ENCODE data around the gene NTM.

NTM gene

GRCh38 chr11:131632971-131633370, 262.6 kb downstream of the NTM start:
- Histone ChIP-seq H3K27ac (ENCODE audit: low read depth, low read length, poor library complexity, severe bottlenecking) (no peak overlapping the region), H3K4me3 (ENCODE audit: low read depth, low read length, poor library complexity, severe bottlenecking) (no peak overlapping the region), H3K4me1 (ENCODE audit: insufficient read depth, low read length, severe bottlenecking) (no peaks in the 10 kb centered on the region), H3K4me2 (ENCODE audit: low read length) (no peak overlapping the region), H3K9me3 (ENCODE audit: low read length) (no peaks in the 10 kb centered on the region), H2AFZ (ENCODE audit: low read length) (no peak overlapping the region), H3K36me3 (ENCODE audit: insufficient read depth, low read length) (no peaks in the 10 kb centered on the region), H3K9me2 (ENCODE audit: low read depth, low read length) (no peaks in the 10 kb centered on the region), H3K79me2 (ENCODE audit: insufficient read depth, low read length) (no peaks in the 10 kb centered on the region), H4K20me1 (ENCODE audit: insufficient read depth, low read length) (no peaks in the 10 kb centered on the region), H3K9ac (ENCODE audit: low read length) (no peak overlapping the region), H3F3A (ENCODE audit: insufficient read depth, low read length) (no peaks in the 10 kb centered on the region), H3K27me3 (ENCODE audit: insufficient read depth, low read length) (no peaks in the 10 kb centered on the region)
- no peak for TF ChIP-seq EZH2 (IDR thresholded peaks at IDR 0.05; ENCODE audit: borderline replicate concordance, low read length)
- TF ChIP-seq, protein P1, sequence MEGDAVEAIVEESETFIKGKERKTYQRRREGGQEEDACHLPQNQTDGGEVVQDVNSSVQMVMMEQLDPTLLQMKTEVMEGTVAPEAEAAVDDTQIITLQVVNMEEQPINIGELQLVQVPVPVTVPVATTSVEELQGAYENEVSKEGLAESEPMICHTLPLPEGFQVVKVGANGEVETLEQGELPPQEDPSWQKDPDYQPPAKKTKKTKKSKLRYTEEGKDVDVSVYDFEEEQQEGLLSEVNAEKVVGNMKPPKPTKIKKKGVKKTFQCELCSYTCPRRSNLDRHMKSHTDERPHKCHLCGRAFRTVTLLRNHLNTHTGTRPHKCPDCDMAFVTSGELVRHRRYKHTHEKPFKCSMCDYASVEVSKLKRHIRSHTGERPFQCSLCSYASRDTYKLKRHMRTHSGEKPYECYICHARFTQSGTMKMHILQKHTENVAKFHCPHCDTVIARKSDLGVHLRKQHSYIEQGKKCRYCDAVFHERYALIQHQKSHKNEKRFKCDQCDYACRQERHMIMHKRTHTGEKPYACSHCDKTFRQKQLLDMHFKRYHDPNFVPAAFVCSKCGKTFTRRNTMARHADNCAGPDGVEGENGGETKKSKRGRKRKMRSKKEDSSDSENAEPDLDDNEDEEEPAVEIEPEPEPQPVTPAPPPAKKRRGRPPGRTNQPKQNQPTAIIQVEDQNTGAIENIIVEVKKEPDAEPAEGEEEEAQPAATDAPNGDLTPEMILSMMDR (IDR thresholded peaks at IDR 0.05; ENCODE audit: low read length), result no peak

GRCh38 chr11:131633921-131634715, 263.7 kb downstream of the NTM start:
- H3K4me3 ChIP-seq (ENCODE audit: low read depth, low read length, poor library complexity, severe bottlenecking), result no peak overlapping the region
- H3K27me3 ChIP-seq (ENCODE audit: insufficient read depth, low read length), result no peaks in the 10 kb centered on the region

GRCh38 chr11:131637469-131638175, 267.2 kb downstream of the NTM start:
- H3K9me2 ChIP-seq (ENCODE audit: low read depth, low read length), result no peaks in the 10 kb centered on the region
- H3F3A ChIP-seq (ENCODE audit: insufficient read depth, low read length), result no peaks in the 10 kb centered on the region
- no peak overlapping the region for H3K27ac ChIP-seq (ENCODE audit: low read depth, low read length, poor library complexity, severe bottlenecking)
- no peak overlapping the region for H3K4me2 ChIP-seq (ENCODE audit: low read length)
- H3K27me3 ChIP-seq (ENCODE audit: insufficient read depth, low read length), result no peaks in the 10 kb centered on the region
- H3K4me1 ChIP-seq (ENCODE audit: insufficient read depth, low read length, severe bottlenecking), result no peaks in the 10 kb centered on the region
- H3K4me3 ChIP-seq (ENCODE audit: low read depth, low read length, poor library complexity, severe bottlenecking), result no peak overlapping the region
- H3K9ac ChIP-seq (ENCODE audit: low read length), result no peak overlapping the region
- H4K20me1 ChIP-seq (ENCODE audit: insufficient read depth, low read length), result no peaks in the 10 kb centered on the region
- H3K9me3 ChIP-seq (ENCODE audit: low read length), result no peaks in the 10 kb centered on the region
- no peaks in the 10 kb centered on the region for H3K36me3 ChIP-seq (ENCODE audit: insufficient read depth, low read length)
- H3K79me2 ChIP-seq (ENCODE audit: insufficient read depth, low read length), result no peaks in the 10 kb centered on the region
- no peak overlapping the region for H2AFZ ChIP-seq (ENCODE audit: low read length)
- TF ChIP-seq, protein P1 (IDR thresholded peaks at IDR 0.05; ENCODE audit: low read length), result no peak
- TF ChIP-seq EZH2 (IDR thresholded peaks at IDR 0.05; ENCODE audit: borderline replicate concordance, low read length), result no peak

More at GRCh38 chr11:131633921-131634715, 263.7 kb downstream of the NTM start:
- H3K79me2 ChIP-seq (ENCODE audit: insufficient read depth, low read length), result no peaks in the 10 kb centered on the region
- no peak overlapping the region for H2AFZ ChIP-seq (ENCODE audit: low read length)
- no peaks in the 10 kb centered on the region for H3K4me1 ChIP-seq (ENCODE audit: insufficient read depth, low read length, severe bottlenecking)
- no peaks in the 10 kb centered on the region for H3K9me3 ChIP-seq (ENCODE audit: low read length)
- H3K27ac ChIP-seq (ENCODE audit: low read depth, low read length, poor library complexity, severe bottlenecking), result no peak overlapping the region
- no peak for TF ChIP-seq EZH2 (IDR thresholded peaks at IDR 0.05; ENCODE audit: borderline replicate concordance, low read length)
- TF ChIP-seq, protein P1 (IDR thresholded peaks at IDR 0.05; ENCODE audit: low read length), result no peak
- H3K9me2 ChIP-seq (ENCODE audit: low read depth, low read length), result no peaks in the 10 kb centered on the region
- H3F3A ChIP-seq (ENCODE audit: insufficient read depth, low read length), result no peaks in the 10 kb centered on the region
- H3K36me3 ChIP-seq (ENCODE audit: insufficient read depth, low read length), result no peaks in the 10 kb centered on the region
- H3K4me2 ChIP-seq (ENCODE audit: low read length), result no peak overlapping the region
- H4K20me1 ChIP-seq (ENCODE audit: insufficient read depth, low read length), result no peaks in the 10 kb centered on the region
- no peak overlapping the region for H3K9ac ChIP-seq (ENCODE audit: low read length)

Data from OCI-LY1 (cell line).